Measurements from ENCODE around the gene HTR7. TPM values are rescaled to one million over a fixed set of nuclear protein-coding genes. Genes with fewer than 3 reads are reported as not detected.
A peak's percentile ranks its signal among the peaks of the same experiment; 100 is the strongest.

The HTR7 gene
- total and polyA plus RNA-seq, 9 of the 15 experiments (the other 6 are each of a cell fraction or from before 2014, with no cell fraction given), result 0.07 to 0.33 (median 0.18) TPM

GRCh38 chr10:90857635-90858460 is at the start of gene HTR7 (continued):
- TF ChIP-seq CTCFL (IDR thresholded peaks at IDR 0.05; ENCODE audit: borderline replicate concordance, insufficient read depth, low read depth, low read length, poor library complexity, severe bottlenecking) (peak; percentile 93), SMAD4 (CRISPR knock-in tag; conservative IDR thresholded peaks at IDR 0.05) (peak; percentile 50), ZNF175 (CRISPR knock-in tag; IDR thresholded peaks at IDR 0.05; ENCODE audit: low read depth) (no peak), HOMEZ (CRISPR knock-in tag; IDR thresholded peaks at IDR 0.05) (no peak), SOX6 (IDR thresholded peaks at IDR 0.05) (no peak), RERE (CRISPR knock-in tag; IDR thresholded peaks at IDR 0.05; ENCODE audit: borderline replicate concordance) (no peak), ELF4 (CRISPR knock-in tag; IDR thresholded peaks at IDR 0.05) (no peak), E2F5 (CRISPR knock-in tag; IDR thresholded peaks at IDR 0.05) (no peak), CTBP1 (IDR thresholded peaks at IDR 0.05; ENCODE audit: borderline replicate concordance) (peak; percentile 94), CEBPG (CRISPR knock-in tag; IDR thresholded peaks at IDR 0.05) (no peak), CEBPG (tag; conservative IDR thresholded peaks at IDR 0.05 in 1 of 2, IDR thresholded peaks at IDR 0.05 in 1 of 2) (no peak), CEBPB (tag; IDR thresholded peaks at IDR 0.05) (0 out of 2 replicates have a peak, but pooled peaks have one; percentile 14), ELF2 (CRISPR knock-in tag; IDR thresholded peaks at IDR 0.05) (no peak), HNRNPLL (IDR thresholded peaks at IDR 0.05; ENCODE audit: low read depth, low read length, poor library complexity, severe bottlenecking) (peak; percentile 86), CAMTA2 (CRISPR knock-in tag; conservative IDR thresholded peaks at IDR 0.05) (no peak)

All from K562 (cell line).